HG03558 (cell line): ENCODE measurements around the gene KLHL29.

Source experiments
- ATAC-seq: cut with Tn5 transposase; IDR thresholded peaks from one replicate; pipeline ENCODE4 v1.9.1; 2021; ENCODE audit warnings: moderate number of reproducible peaks; ENCODE audit not compliant: unreplicated experiment; ENCODE audit errors: extremely low read depth

KLHL29 gene

GRCh38 chr2:23694058-23695045, 309.4 kb downstream of the KLHL29 start:
- ATAC-seq: no peak

DNA sequence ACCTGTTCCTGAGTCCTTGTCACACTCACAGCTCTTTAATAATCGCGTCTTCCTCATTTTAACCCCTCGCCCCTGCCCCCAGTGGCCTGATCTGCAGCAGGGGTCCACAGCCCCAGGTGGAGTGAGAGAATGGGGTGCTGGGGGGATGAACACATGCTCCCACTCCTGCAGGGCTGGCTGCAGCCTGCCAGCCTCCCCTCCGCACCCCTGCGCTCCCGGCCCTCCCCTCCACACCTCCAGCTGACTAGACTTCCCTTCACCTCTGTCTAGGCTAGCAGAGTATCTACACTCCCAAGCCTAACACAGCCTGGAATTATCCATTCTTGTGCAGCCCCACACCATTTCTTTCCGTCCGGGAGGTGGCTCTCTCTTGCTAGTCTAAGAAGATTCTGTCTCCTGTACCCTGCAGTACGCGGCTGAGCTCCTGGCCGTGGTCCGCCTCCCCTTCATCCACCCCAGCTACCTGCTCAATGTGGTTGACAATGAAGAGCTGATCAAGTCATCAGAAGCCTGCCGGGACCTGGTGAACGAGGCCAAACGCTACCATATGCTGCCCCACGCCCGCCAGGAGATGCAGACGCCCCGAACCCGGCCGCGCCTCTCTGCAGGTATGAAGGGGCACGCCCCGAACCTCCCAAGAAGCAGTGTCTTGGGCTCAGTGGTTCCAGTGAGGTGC, 310.4 kb downstream of the KLHL29 start:
- no peak for ATAC-seq

GRCh38 chr2:23695890-23696751, 311.1 kb downstream of the KLHL29 start:
- no peak for ATAC-seq

GRCh38 chr2:23696752-23697045, 311.7 kb downstream of the KLHL29 start:
- no peak for ATAC-seq

- ATAC-seq: no peak
These were observed 312.5 kb downstream of the KLHL29 start for GRCh38 chr2:23697256-23698075.

GRCh38 chr2:23698116-23698693, 313.2 kb downstream of the KLHL29 start:
- no peak for ATAC-seq

DNA sequence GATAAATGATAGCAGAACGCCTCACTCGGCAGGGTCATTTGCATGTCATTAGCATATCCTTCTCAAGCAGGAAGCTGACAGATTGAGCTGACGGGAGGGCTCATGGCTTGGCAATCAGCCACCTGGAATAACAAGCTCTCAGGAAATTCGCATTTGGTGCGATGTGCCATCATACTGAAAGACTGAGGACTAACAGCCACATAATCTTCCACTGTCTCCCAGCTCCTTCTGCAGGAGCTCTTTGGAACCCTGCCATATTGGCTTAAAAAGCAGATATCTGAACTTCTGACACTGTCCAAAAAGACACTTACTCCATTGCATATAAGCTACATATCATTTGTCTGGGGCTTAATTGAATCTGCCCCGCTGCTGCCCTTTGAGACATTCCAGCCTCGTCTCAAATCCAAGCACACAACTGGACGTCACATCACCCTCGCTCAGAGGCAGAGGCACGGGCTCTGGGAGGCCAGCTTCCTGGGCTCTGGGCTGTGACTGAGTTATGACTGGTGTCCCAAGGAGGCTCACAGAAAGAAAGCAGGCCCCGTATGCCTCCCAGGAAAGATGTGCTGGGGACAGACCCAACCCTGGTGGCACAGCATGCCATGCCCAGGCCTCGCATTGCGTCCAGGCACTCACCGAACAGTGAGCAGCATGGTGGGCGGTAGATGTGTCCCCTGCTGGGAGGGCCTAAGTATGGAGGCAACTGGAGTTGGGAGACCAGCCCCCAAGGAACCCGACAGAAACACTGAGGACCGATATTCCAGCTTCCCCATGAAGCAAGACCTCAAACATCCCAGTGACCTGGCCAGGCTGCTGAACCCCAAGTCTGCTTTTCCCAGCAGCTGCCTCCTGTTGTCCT, 314.0 kb downstream of the KLHL29 start:
- ATAC-seq: no peak

DNA sequence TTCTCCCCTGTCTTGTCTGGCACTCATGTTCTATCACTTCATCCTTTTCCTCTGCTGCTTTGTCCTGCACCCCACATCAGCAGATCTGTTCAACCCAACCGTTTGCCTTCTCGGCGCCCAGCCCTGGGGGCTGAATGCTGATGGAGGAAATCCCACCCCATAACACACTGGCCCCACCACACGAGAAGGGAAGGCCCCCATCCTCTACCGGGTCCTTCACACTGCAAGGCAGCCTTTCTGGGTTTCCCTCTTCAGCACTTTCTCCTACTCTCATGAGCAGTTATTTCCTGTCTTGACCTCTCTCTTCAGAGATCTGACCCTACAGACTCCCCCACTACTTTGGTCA, 314.6 kb downstream of the KLHL29 start:
- no peak for ATAC-seq

- ATAC-seq: no peak
These were observed 315.6 kb downstream of the KLHL29 start for GRCh38 chr2:23700627-23701026.

- ATAC-seq: no peak
These were observed 318.1 kb downstream of the KLHL29 start for GRCh38 chr2:23703037-23703582.

GRCh38 chr2:23703583-23704385, 318.8 kb downstream of the KLHL29 start:
- ATAC-seq: no peak

DNA sequence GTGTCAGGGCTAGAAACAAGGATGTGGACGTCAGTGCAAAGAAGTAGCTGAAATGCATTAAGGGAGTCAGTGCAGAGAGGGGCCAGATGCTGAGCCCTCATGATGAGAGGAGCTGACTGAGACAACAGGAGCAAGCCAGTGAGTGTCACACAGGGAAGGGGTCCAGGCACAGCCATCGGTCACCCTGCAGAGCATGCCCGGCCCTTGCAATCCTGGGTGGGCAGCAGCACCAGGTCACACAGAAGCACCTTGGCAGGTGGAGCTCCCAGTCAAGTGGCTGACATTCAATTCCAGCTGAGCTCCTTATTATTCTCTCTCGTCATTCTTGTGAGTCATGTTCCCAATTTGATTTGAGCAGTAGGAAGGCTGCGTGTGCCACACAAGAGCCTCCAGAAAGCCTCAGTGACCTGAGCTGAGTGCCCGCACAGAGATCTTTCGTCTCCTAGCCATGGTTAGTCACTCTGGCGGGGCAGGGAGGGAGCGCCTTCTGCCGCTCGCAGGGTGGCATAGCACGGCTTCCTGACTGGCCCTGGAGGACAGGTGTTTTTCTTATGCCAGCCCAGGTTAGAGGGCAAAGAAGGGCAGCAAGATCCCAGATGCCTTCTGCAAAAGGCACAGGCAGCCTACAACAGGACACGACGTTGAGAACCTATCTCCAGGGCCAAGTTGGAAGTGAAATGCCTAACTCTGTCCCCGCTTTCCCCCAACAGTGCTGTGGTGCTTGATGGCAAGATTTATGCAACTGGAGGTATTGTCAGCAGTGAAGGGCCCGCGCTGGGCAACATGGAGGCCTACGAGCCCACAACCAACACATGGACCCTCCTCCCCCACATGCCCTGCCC, 321.0 kb downstream of the KLHL29 start:
- ATAC-seq: no peak

- ATAC-seq: no peak
These were observed 321.7 kb downstream of the KLHL29 start for GRCh38 chr2:23706613-23707078.

- no peak for ATAC-seq
These were observed 322.1 kb downstream of the KLHL29 start for GRCh38 chr2:23707096-23707495.

DNA sequence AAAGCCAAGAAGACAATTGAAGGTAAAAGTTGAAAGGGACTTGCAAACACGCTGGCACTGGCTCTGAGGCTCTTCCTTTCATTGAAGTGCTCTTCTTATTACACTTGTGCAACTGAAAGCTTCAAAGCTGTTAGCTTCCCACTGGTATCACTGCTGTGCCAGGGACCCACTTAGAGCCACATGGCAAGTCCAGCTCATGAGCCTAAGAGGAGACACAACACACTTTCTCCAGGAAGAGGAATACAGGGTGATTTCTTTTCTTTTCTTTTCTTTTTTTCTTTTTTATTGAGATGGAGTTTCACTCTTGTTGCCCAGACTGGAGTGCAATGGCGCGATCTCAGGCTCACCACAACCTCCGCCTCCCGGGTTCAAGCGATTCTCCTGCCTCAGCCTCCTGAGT, 323.8 kb downstream of the KLHL29 start:
- ATAC-seq: no peak

GRCh38 chr2:23709311-23709710, 324.3 kb downstream of the KLHL29 start:
- ATAC-seq: no peak
